Esophagus squamous epithelium (tissue), 4 donors: ENCODE results near the gene PLEKHA1.

Experiments
- CTCF ChIP-seq, 6 experiments: fragments of 450-650 bp in 4 of 6; fragments of 200-600 bp in 2 of 6; sonication (generic) in 2 of 6; IDR thresholded peaks; one replicate each; pipeline ENCODE4 v1.5.1; 2016 to 2019; ENCODE audit warnings: antibody characterized with exemption in 6 of 6, mild to moderate bottlenecking in 4 of 6, moderate library complexity in 4 of 6
- POLR2A ChIP-seq, 4 donors: fragments of 450-650 bp; IDR thresholded peaks; one replicate each; pipeline ENCODE4 v1.6.1; 2017; ENCODE audit warnings: antibody characterized with exemption in 4 of 4, mild to moderate bottlenecking in 4 of 4, moderate library complexity in 3 of 4

- TF ChIP-seq POLR2A (IDR thresholded peaks at IDR 0.05) (no peak), CTCF (IDR thresholded peaks at IDR 0.05) (no peak)
Observed at GRCh38 chr10:122457934-122458333, 83.4 kb downstream of the PLEKHA1 start.
